ENCODE results near the gene TBC1D23. TPM values are rescaled to one million over a fixed set of nuclear protein-coding genes. Genes with fewer than 3 reads are reported as not detected.

Gene TBC1D23
- polyA plus RNA-seq, 3 donors: 10.2 to 22.7 (median 12.2) TPM

GRCh38 chr3:100311011-100311410 is 50.2 kb downstream of the TBC1D23 start:
- Mint-ChIP-seq H3K27ac (no peak overlapping the region), H3K4me3 (no peak overlapping the region), H3K27me3 (ENCODE audit: low read depth in 3 of 3) (no peaks in the 10 kb centered on the region), H3K36me3 (peaks cover 52 to 75% of the 10 kb centered on the region in 2 donors), H3K4me1 (no peaks in the 10 kb centered on the region), H3K9me3 (peaks cover 0 to 2% (median 0%) of the 10 kb centered on the region in 7 donors)
- H3K36me3 ChIP-seq (replicated peaks in 1 of 2; ENCODE audit: control insufficient read depth in 1 of 2, insufficient read depth in 2 of 2, low read length in 2 of 2): peaks cover 68 to 92% of the 10 kb centered on the region in 2 donors
- intact Hi-C loops (cut with micrococcal nuclease): no loop called here
- H3K27me3 ChIP-seq (ENCODE audit: control insufficient read depth in 2 of 2, insufficient read depth in 2 of 2, low read length in 2 of 2): no peaks in the 10 kb centered on the region
- no peaks in the 10 kb centered on the region for H4K20me1 ChIP-seq (ENCODE audit: insufficient read depth, low read length)
- H3K9me3 ChIP-seq (replicated peaks in 1 of 2; ENCODE audit: control insufficient read depth in 1 of 2, insufficient read depth in 1 of 2, low read length in 2 of 2): no peaks in the 10 kb centered on the region
- no peak overlapping the region for H2AFZ ChIP-seq (ENCODE audit: insufficient read depth, low read depth, low read length, poor library complexity, severe bottlenecking)
- no peak overlapping the region for H3K4me3 ChIP-seq (replicated peaks in 1 of 3; ENCODE audit: low read depth in 2 of 3, low read length in 3 of 3)
- TF ChIP-seq CTCF (IDR thresholded peaks at IDR 0.05): no peak
- no peaks in the 10 kb centered on the region for H3K4me1 ChIP-seq (ENCODE audit: control insufficient read depth in 1 of 2, insufficient read depth in 2 of 2, low read length in 2 of 2)
- no peak overlapping the region for H3K27ac ChIP-seq (ENCODE audit: low read depth in 1 of 2, low read length in 2 of 2)
- no CpG with 5 or more reads among the region's 2 CpGs for WGBS (ENCODE audit: insufficient coverage)
- no peaks in the 10 kb centered on the region for H3K79me2 ChIP-seq (ENCODE audit: insufficient read depth, low read length)
- H3K9ac ChIP-seq (ENCODE audit: insufficient read depth, low read length, poor library complexity, severe bottlenecking): no peak overlapping the region
- no peak for DNase-seq
- H3K4me2 ChIP-seq (replicated peaks; ENCODE audit: extremely low read depth, low read length, poor library complexity, severe bottlenecking): no peak overlapping the region

GRCh38 chr3:100316641-100317069 is 55.9 kb downstream of the TBC1D23 start:
- H3K4me2 ChIP-seq (replicated peaks; ENCODE audit: extremely low read depth, low read length, poor library complexity, severe bottlenecking): no peak overlapping the region
- no peaks in the 10 kb centered on the region for H3K4me1 ChIP-seq (ENCODE audit: control insufficient read depth in 1 of 2, insufficient read depth in 2 of 2, low read length in 2 of 2)
- Mint-ChIP-seq H3K36me3 (peaks cover 49 to 66% of the 10 kb centered on the region in 2 donors), H3K4me1 (peaks cover 7% of the 10 kb centered on the region), H3K27ac (peak overlapping the region in 3 of 7 donors; percentile 10 to 57 (median 15)), H3K27me3 (ENCODE audit: low read depth in 3 of 3) (no peaks in the 10 kb centered on the region), H3K9me3 (peaks cover 0 to 2% (median 0%) of the 10 kb centered on the region in 7 donors), H3K4me3 (no peak overlapping the region)
- H3K79me2 ChIP-seq (ENCODE audit: insufficient read depth, low read length): no peaks in the 10 kb centered on the region
- intact Hi-C loops (cut with micrococcal nuclease): no loop called here
- TF ChIP-seq CTCF (IDR thresholded peaks at IDR 0.05): peak; percentile 69
- no peaks in the 10 kb centered on the region for H3K27me3 ChIP-seq (ENCODE audit: control insufficient read depth in 2 of 2, insufficient read depth in 2 of 2, low read length in 2 of 2)
- no peak overlapping the region for H2AFZ ChIP-seq (ENCODE audit: insufficient read depth, low read depth, low read length, poor library complexity, severe bottlenecking)
- H3K27ac ChIP-seq (ENCODE audit: low read depth in 1 of 2, low read length in 2 of 2): no peak overlapping the region
- H3K4me3 ChIP-seq (replicated peaks in 1 of 3; ENCODE audit: low read depth in 2 of 3, low read length in 3 of 3): no peak overlapping the region
- no peaks in the 10 kb centered on the region for H3K9me3 ChIP-seq (replicated peaks in 1 of 2; ENCODE audit: control insufficient read depth in 1 of 2, insufficient read depth in 1 of 2, low read length in 2 of 2)
- no peak overlapping the region for H3K9ac ChIP-seq (ENCODE audit: insufficient read depth, low read length, poor library complexity, severe bottlenecking)
- peak; percentile 18 to 44 (median 34) for DNase-seq
- peaks cover 54 to 78% of the 10 kb centered on the region in 2 donors for H3K36me3 ChIP-seq (replicated peaks in 1 of 2; ENCODE audit: control insufficient read depth in 1 of 2, insufficient read depth in 2 of 2, low read length in 2 of 2)
- 10% methylated on average over 7 of the region's 8 CpGs for WGBS (ENCODE audit: insufficient coverage)
- no peaks in the 10 kb centered on the region for H4K20me1 ChIP-seq (ENCODE audit: insufficient read depth, low read length)

All from CD14-positive monocyte (primary cell).